Caco-2 (cell line): ENCODE measurements around the gene TPBGL. TPM values are rescaled to one million over a fixed set of nuclear protein-coding genes. Genes with fewer than 3 reads are reported as not detected.

ENCODE experiments used
- BruUV-seq: library from RNA; stranded (reverse); fragments of 400-500 nt; replicated peaks from 2 replicates; lab custom pipeline; 2021; lab: Mats Ljungman, UMichigan
- CTCF ChIA-PET: fragments of 300-600 bp; sonication (Branson Sonifier 250); formaldehyde crosslinking; loops from one replicate; lab custom pipeline; 2022; ENCODE audit warnings: antibody characterized with exemption; lab: Charles Lee
- POLR2A ChIA-PET: fragments of 300-600 bp; sonication (Branson Sonifier 250); formaldehyde crosslinking; loops from one replicate; lab custom pipeline; 2022; ENCODE audit warnings: antibody characterized with exemption; lab: Charles Lee
- DNase-seq, 2 experiments: peaks; one replicate each; pipeline versions ENCODE4 v3.0.0 to v3.0.0-alpha.2; 2020 to 2022
- H3K27me3 ChIP-seq: replicated peaks from 2 replicates; pipeline ENCODE4 v1.6.0; 2011; ENCODE audit warnings: low read length; ENCODE audit not compliant: control insufficient read depth, insufficient read depth
- H3K36me3 ChIP-seq: 2 replicates; pipeline ENCODE4 v1.5.1; 2011; ENCODE audit warnings: low read length; ENCODE audit not compliant: control insufficient read depth, insufficient read depth
- H3K4me1 ChIP-seq: fragments of 250-450 bp; sonication (Bioruptor Pico); 2 replicates; pipeline ENCODE4 v1.5.1; 2020; ENCODE audit warnings: mild to moderate bottlenecking
- H3K4me3 ChIP-seq: 2 replicates; pipeline ENCODE4 v1.5.1; 2011; ENCODE audit warnings: low read depth, mild to moderate bottlenecking, control low read depth, low read length
- H3K9me3 ChIP-seq: fragments of 250-450 bp; sonication (Bioruptor Pico); 2 replicates; pipeline ENCODE4 v1.5.1; 2020; ENCODE audit warnings: mild to moderate bottlenecking, moderate library complexity
- H3K27ac Mint-ChIP-seq: one replicate; pipeline ENCODE4 v1.8.0; 2022; ENCODE audit warnings: mixed read lengths; ENCODE audit not compliant: unreplicated experiment
- H3K27me3 Mint-ChIP-seq: one replicate; pipeline ENCODE4 v1.8.0; 2022; ENCODE audit warnings: mixed read lengths; ENCODE audit not compliant: insufficient read depth, unreplicated experiment
- H3K36me3 Mint-ChIP-seq: one replicate; pipeline ENCODE4 v1.8.0; 2022; ENCODE audit warnings: mild to moderate bottlenecking, mixed read lengths; ENCODE audit not compliant: insufficient read depth, unreplicated experiment
- H3K4me1 Mint-ChIP-seq: one replicate; pipeline ENCODE4 v1.8.0; 2022; ENCODE audit warnings: low read depth, mixed read lengths; ENCODE audit not compliant: unreplicated experiment
- H3K4me3 Mint-ChIP-seq: one replicate; pipeline ENCODE4 v1.8.0; 2022; ENCODE audit warnings: mild to moderate bottlenecking, moderate library complexity, mixed read lengths; ENCODE audit not compliant: unreplicated experiment
- H3K9me3 Mint-ChIP-seq: one replicate; pipeline ENCODE4 v1.8.0; 2022; ENCODE audit warnings: mixed read lengths; ENCODE audit not compliant: unreplicated experiment
- intact Hi-C: fragments of 100-400 bp; cut with micrococcal nuclease; formaldehyde crosslinking; loops from one replicate; pipeline ENCODE4 v1.10.0; 2022; ENCODE audit not compliant: unreplicated experiment
- total RNA-seq: library from RNA; stranded (reverse); gene quantifications from 2 replicates; pipeline ENCODE4 v1.2.3, GENCODE V29; 2022
- TF ChIP-seq, protein P1 (sequence below), 2 experiments: fragments of 200-600 bp in 1 of 2; IDR thresholded peaks; 1 replicate in 1 of 2; 2 replicates in 1 of 2; pipeline versions ENCODE4 v1.5.1 to v1.8.0; 2011 to 2022; ENCODE audit warnings: antibody characterized with exemption in 1 of 2, control low read depth in 1 of 2, inconsistent platforms in 1 of 2, low read depth in 1 of 2, low read length in 1 of 2, mild to moderate bottlenecking in 1 of 2, moderate library complexity in 1 of 2; ENCODE audit not compliant: insufficient read depth in 1 of 2, severe bottlenecking in 1 of 2, unreplicated experiment in 1 of 2

The TPBGL gene
- total RNA-seq, 1 experiment from 2014 or later = 0.18 TPM

DNA sequence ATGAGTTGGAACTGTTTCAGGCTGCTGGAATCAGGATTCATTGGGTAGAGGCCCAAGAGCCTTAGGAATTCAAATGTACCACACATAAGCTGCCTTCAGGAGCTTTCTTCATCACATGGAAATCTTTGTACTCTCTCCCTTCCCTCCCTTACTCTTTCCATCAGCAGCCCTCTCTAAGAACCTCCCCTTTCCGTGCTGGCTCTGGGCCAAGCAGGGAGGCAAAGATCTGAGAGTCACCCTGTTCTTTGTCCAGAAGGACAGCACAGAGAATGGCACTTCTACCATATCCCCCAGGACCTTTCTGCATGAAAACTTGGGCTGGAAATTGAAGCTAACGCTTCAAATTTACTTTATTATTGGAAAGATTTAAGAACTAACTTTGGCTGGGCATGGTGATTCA is 20.7 kb upstream of the TPBGL start:
- CTCF ChIA-PET = interaction anchor here (1.1 to 1.8 kb wide), 3 partner anchors 15 to 79 kb away, joined by 5 to 8 read pairs (median 8); no protein-coding TSS in a partner anchor
- no peaks in the 10 kb centered on the region for H3K27me3 ChIP-seq
- no peak overlapping the region for H3K4me3 ChIP-seq
- no peaks in the 10 kb centered on the region for H3K36me3 ChIP-seq
- H3K36me3 Mint-ChIP-seq = no peaks in the 10 kb centered on the region
- POLR2A ChIA-PET = no interaction called here
- no peak overlapping the region for H3K4me3 Mint-ChIP-seq
- intact Hi-C loops = no loop called here
- H3K9me3 ChIP-seq = no peaks in the 10 kb centered on the region
- no peak for DNase-seq
- no peaks in the 10 kb centered on the region for H3K4me1 ChIP-seq
- BruUV-seq = no TSS peak
- TF ChIP-seq, protein P1, sequence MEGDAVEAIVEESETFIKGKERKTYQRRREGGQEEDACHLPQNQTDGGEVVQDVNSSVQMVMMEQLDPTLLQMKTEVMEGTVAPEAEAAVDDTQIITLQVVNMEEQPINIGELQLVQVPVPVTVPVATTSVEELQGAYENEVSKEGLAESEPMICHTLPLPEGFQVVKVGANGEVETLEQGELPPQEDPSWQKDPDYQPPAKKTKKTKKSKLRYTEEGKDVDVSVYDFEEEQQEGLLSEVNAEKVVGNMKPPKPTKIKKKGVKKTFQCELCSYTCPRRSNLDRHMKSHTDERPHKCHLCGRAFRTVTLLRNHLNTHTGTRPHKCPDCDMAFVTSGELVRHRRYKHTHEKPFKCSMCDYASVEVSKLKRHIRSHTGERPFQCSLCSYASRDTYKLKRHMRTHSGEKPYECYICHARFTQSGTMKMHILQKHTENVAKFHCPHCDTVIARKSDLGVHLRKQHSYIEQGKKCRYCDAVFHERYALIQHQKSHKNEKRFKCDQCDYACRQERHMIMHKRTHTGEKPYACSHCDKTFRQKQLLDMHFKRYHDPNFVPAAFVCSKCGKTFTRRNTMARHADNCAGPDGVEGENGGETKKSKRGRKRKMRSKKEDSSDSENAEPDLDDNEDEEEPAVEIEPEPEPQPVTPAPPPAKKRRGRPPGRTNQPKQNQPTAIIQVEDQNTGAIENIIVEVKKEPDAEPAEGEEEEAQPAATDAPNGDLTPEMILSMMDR (IDR thresholded peaks at IDR 0.05; ENCODE audit: insufficient read depth in 1 of 2, low read depth in 1 of 2, low read length in 1 of 2, severe bottlenecking in 1 of 2, unreplicated experiment in 1 of 2) = no peak
- no peak overlapping the region for H3K27ac Mint-ChIP-seq
- peaks cover 16% of the 10 kb centered on the region for H3K27me3 Mint-ChIP-seq
- no peaks in the 10 kb centered on the region for H3K4me1 Mint-ChIP-seq
- H3K9me3 Mint-ChIP-seq = no peaks in the 10 kb centered on the region

DNA sequence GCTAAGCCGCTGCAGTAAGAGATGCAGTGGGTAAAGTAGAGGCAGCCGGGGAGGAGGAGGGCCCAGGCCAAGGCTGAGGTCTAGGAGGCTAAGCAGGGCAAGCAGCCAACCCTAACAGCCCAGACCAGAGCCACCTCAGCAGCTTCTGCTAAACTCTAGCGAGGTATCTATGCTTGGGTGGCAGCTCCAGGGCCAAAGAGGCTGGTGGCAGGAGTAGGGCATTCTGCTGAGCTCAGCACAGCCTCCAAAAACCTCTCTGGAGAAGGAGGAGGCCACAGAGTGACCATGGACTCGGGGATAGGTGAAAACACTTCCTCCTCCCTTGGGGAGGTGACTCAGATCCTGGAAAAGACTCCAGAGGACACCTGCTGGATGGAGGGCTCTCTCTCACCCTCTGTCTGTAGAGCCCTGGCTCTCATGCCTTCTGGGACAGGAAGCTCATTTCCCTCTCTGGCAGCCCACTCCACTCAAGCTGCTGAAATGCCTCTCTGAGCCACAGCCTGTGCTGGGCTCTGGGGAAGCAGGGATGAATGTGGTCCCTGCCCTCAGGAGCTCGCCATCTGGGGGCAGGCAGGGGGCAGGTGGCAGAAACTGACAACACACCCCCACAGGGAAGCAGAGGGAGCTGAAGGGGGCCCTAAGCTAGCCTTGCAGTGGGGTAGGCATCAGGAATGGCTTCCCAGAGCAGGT is 16.5 kb upstream of the TPBGL start:
- Mint-ChIP-seq H3K9me3 (no peaks in the 10 kb centered on the region), H3K36me3 (no peaks in the 10 kb centered on the region), H3K27ac (no peak overlapping the region), H3K4me1 (no peaks in the 10 kb centered on the region), H3K27me3 (no peaks in the 10 kb centered on the region), H3K4me3 (no peak overlapping the region)
- Histone ChIP-seq H3K4me3 (no peak overlapping the region), H3K27me3 (no peaks in the 10 kb centered on the region), H3K4me1 (no peaks in the 10 kb centered on the region), H3K36me3 (no peaks in the 10 kb centered on the region), H3K9me3 (no peaks in the 10 kb centered on the region)
- ChIA-PET CTCF (interaction anchor here (0.6 to 5.1 kb wide), 20 partner anchors 10 to 294 kb away, joined by 3 to 71 read pairs (median 4); partner anchors contain the start of genes SLCO2B1 and TPBGL), POLR2A (no interaction called here)
- peak in 1 of 2 experiments; percentile 55 for DNase-seq
- no TSS peak for BruUV-seq
- TF ChIP-seq, protein P1 (IDR thresholded peaks at IDR 0.05; ENCODE audit: insufficient read depth in 1 of 2, low read depth in 1 of 2, low read length in 1 of 2, severe bottlenecking in 1 of 2, unreplicated experiment in 1 of 2) = peak; percentile 30 to 54
- intact Hi-C loops = loop anchor here (1.0 kb wide), 1 partner anchor 10 kb away; no protein-coding TSS in a partner anchor

DNA sequence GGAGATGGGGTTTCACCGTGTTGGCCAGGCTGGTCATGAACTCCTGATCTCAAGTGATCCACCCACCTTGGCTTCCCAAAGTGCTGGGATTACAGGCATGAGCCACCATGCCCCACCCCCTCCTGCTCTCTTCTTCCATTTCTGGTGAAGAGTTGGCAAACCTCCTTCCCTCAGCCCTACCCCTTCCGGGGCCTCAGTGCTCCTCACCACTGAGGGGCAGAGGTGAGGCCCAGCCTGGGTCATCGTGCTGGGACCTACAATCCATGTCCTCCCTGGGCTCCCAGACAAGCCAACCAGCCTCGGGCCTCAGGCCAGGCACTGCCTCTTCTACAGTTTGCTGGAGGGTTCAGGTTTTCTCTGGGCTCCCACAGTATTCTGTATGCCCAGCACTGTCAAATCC is 14.8 kb upstream of the TPBGL start:
- TF ChIP-seq, protein P1 (IDR thresholded peaks at IDR 0.05; ENCODE audit: insufficient read depth in 1 of 2, low read depth in 1 of 2, low read length in 1 of 2, severe bottlenecking in 1 of 2, unreplicated experiment in 1 of 2) = no peak
- no peak overlapping the region for H3K4me3 Mint-ChIP-seq
- no peaks in the 10 kb centered on the region; the same call in 1 of the 2 replicates for H3K27me3 ChIP-seq
- no peaks in the 10 kb centered on the region for H3K4me1 ChIP-seq
- H3K4me1 Mint-ChIP-seq = no peaks in the 10 kb centered on the region
- H3K4me3 ChIP-seq = no peak overlapping the region
- H3K27ac Mint-ChIP-seq = no peak overlapping the region
- H3K9me3 ChIP-seq = no peaks in the 10 kb centered on the region
- POLR2A ChIA-PET = no interaction called here
- intact Hi-C loops = no loop called here
- no TSS peak for BruUV-seq
- no peak for DNase-seq
- H3K9me3 Mint-ChIP-seq = no peaks in the 10 kb centered on the region
- CTCF ChIA-PET = interaction anchor here (0.6 to 5.1 kb wide), 3 partner anchors 23 to 84 kb away, joined by 3 to 71 read pairs (median 3); no protein-coding TSS in a partner anchor
- no peaks in the 10 kb centered on the region for H3K36me3 Mint-ChIP-seq
- no peaks in the 10 kb centered on the region for H3K36me3 ChIP-seq
- H3K27me3 Mint-ChIP-seq = peaks cover 6% of the 10 kb centered on the region
